Natural killer cell (primary cell): ENCODE measurements around the gene LAMC2. TPM values are rescaled to one million over a fixed set of nuclear protein-coding genes. Genes with fewer than 3 reads are reported as not detected.

Experiments
- ATAC-seq, 3 donors: fragments of 150-1000 bp in 2 of 3; fragments of 200-7000 bp in 1 of 3; cut with Tn5 transposase; 1 replicate in 1 of 3; 2 replicates in 2 of 3; pipeline ENCODE4 v1.10.0; 2021; ENCODE audit warnings: mild to moderate bottlenecking in 2 of 3, moderate library complexity in 2 of 3
- DNase-seq, 2 donors: peaks; one replicate each; pipeline versions ENCODE4 v3.0.0 to v3.0.0-alpha.2; 2013 to 2021; ENCODE audit warnings: mixed read lengths in 1 of 2
- H3K27ac ChIP-seq: one replicate; pipeline ENCODE4 v1.5.1; 2013; ENCODE audit warnings: mild to moderate bottlenecking, low read length
- H3K27me3 ChIP-seq: one replicate; pipeline ENCODE4 v1.6.1; 2013; ENCODE audit warnings: low read length; ENCODE audit not compliant: control insufficient read depth, insufficient read depth
- H3K36me3 ChIP-seq: one replicate; pipeline ENCODE4 v1.6.1; 2013; ENCODE audit warnings: low read length; ENCODE audit not compliant: control insufficient read depth, insufficient read depth
- H3K4me1 ChIP-seq: one replicate; pipeline ENCODE4 v1.6.1; 2013; ENCODE audit warnings: low read length; ENCODE audit not compliant: control insufficient read depth, insufficient read depth
- H3K4me3 ChIP-seq: one replicate; pipeline ENCODE4 v1.5.1; 2013; ENCODE audit warnings: low read length
- H3K9me3 ChIP-seq: one replicate; pipeline ENCODE4 v1.6.1; 2013; ENCODE audit warnings: low read length; ENCODE audit not compliant: control insufficient read depth, insufficient read depth
- H3K27ac Mint-ChIP-seq, 2 donors: one replicate each; pipeline ENCODE4 v1.8.0; 2022; ENCODE audit warnings: mild to moderate bottlenecking in 2 of 2, mixed read lengths in 2 of 2, moderate library complexity in 1 of 2
- H3K27me3 Mint-ChIP-seq, 2 donors: one replicate each; pipeline ENCODE4 v1.8.0; 2022; ENCODE audit warnings: low read depth in 2 of 2, mixed read lengths in 2 of 2
- H3K36me3 Mint-ChIP-seq: one replicate; pipeline ENCODE4 v1.8.0; 2022; ENCODE audit warnings: mixed read lengths
- H3K4me1 Mint-ChIP-seq, 2 donors: one replicate each; pipeline ENCODE4 v1.8.0; 2022; ENCODE audit warnings: mixed read lengths in 2 of 2
- H3K4me3 Mint-ChIP-seq: one replicate; pipeline ENCODE4 v1.8.0; 2022; ENCODE audit warnings: mild to moderate bottlenecking, moderate library complexity, mixed read lengths
- H3K9me3 Mint-ChIP-seq, 2 donors: one replicate each; pipeline ENCODE4 v1.8.0; 2022; ENCODE audit warnings: mixed read lengths in 2 of 2
- CTCF ChIP-seq: fragments of 200-600 bp; IDR thresholded peaks from one replicate; pipeline ENCODE4 v1.8.0; 2022; ENCODE audit warnings: antibody characterized with exemption
- WGBS: methylation state at CpG from one replicate; pipeline ENCODE4 v1.1.7; 2013; ENCODE audit warnings: missing lambda C conversion rate; ENCODE audit not compliant: insufficient coverage; 5-methylcytosine and 5-hydroxymethylcytosine counted together
- intact Hi-C: fragments of 100-400 bp; cut with micrococcal nuclease; formaldehyde crosslinking; loops from one replicate; pipeline ENCODE4 v1.14.2; 2022
- total RNA-seq, 4 donors: library from RNA; stranded (reverse); fragments of 120-200 nt in 1 of 4; gene quantifications; one replicate each; pipeline versions ENCODE4 v1.2.3 to v1.2.4, GENCODE V29; 2013 to 2022

Gene LAMC2
- total RNA-seq, 3 donors from 2014 or later (not counting 1 experiment from before 2014, with no cell fraction given) = not detected

GRCh38 chr1:183155939-183156338 is 30.1 kb upstream of the LAMC2 start:
- Mint-ChIP-seq H3K27ac (no peak overlapping the region), H3K27me3 (peaks cover 0 to 5% of the 10 kb centered on the region in 2 donors), H3K4me3 (no peak overlapping the region), H3K9me3 (peaks cover 0 to 3% of the 10 kb centered on the region in 2 donors), H3K36me3 (no peaks in the 10 kb centered on the region), H3K4me1 (no peaks in the 10 kb centered on the region)
- Histone ChIP-seq H3K4me3 (no peak overlapping the region), H3K36me3 (no peaks in the 10 kb centered on the region), H3K27ac (no peak overlapping the region), H3K27me3 (no peaks in the 10 kb centered on the region), H3K9me3 (no peaks in the 10 kb centered on the region), H3K4me1 (no peaks in the 10 kb centered on the region)
- TF ChIP-seq CTCF = no peak
- DNase-seq (no peak), ATAC-seq (no peak)
- WGBS = no CpG with 5 or more reads among the region's 2 CpGs
- intact Hi-C loops = no loop called here

- TF ChIP-seq CTCF = no peak
- H3K27me3 Mint-ChIP-seq = peaks cover 0 to 3% of the 10 kb centered on the region in 2 donors
- 90% methylated on average over 9 of the region's 9 CpGs for WGBS
Measured at GRCh38 chr1:183159960-183160359, 26.1 kb upstream of the LAMC2 start.

GRCh38 chr1:183161391-183161790 is 24.7 kb upstream of the LAMC2 start:
- H3K4me1 Mint-ChIP-seq = no peaks in the 10 kb centered on the region

More at GRCh38 chr1:183159960-183160359, 26.1 kb upstream of the LAMC2 start:
- H3K27ac Mint-ChIP-seq = no peak overlapping the region
- H3K27me3 ChIP-seq = no peaks in the 10 kb centered on the region
- ATAC-seq (no peak), DNase-seq (no peak)
- H3K36me3 ChIP-seq = no peaks in the 10 kb centered on the region
- H3K9me3 Mint-ChIP-seq = no peaks in the 10 kb centered on the region
- no peak overlapping the region for H3K4me3 ChIP-seq
- H3K4me1 Mint-ChIP-seq = no peaks in the 10 kb centered on the region
- intact Hi-C loops = no loop called here
- H3K36me3 Mint-ChIP-seq = no peaks in the 10 kb centered on the region
- no peaks in the 10 kb centered on the region for H3K9me3 ChIP-seq
- H3K4me3 Mint-ChIP-seq = no peak overlapping the region
- no peak overlapping the region for H3K27ac ChIP-seq
- H3K4me1 ChIP-seq = no peaks in the 10 kb centered on the region

More at GRCh38 chr1:183161391-183161790, 24.7 kb upstream of the LAMC2 start:
- WGBS = 70% methylated on average over 3 of the region's 3 CpGs
- no peak overlapping the region for H3K27ac ChIP-seq
- intact Hi-C loops = no loop called here
- no peaks in the 10 kb centered on the region for H3K36me3 ChIP-seq
- ATAC-seq (no peak), DNase-seq (no peak)
- no peaks in the 10 kb centered on the region for H3K4me1 ChIP-seq
- Mint-ChIP-seq H3K27me3 (no peaks in the 10 kb centered on the region), H3K36me3 (no peaks in the 10 kb centered on the region), H3K9me3 (no peaks in the 10 kb centered on the region), H3K27ac (no peak overlapping the region), H3K4me3 (no peak overlapping the region)
- no peak overlapping the region for H3K4me3 ChIP-seq
- H3K9me3 ChIP-seq = no peaks in the 10 kb centered on the region
- no peak for TF ChIP-seq CTCF
- H3K27me3 ChIP-seq = no peaks in the 10 kb centered on the region
